Ectodermal cell (in vitro differentiated cells): ENCODE results near the gene DMXL1. TPM values are rescaled to one million over a fixed set of nuclear protein-coding genes. Genes with fewer than 3 reads are reported as not detected.

ENCODE experiments used
- H3K27ac ChIP-seq: 2 replicates; pipeline ENCODE4 v1.7.0; 2013; ENCODE audit warnings: mild to moderate bottlenecking, low read depth, low read length; ENCODE audit not compliant: insufficient read depth, poor library complexity, severe bottlenecking
- H3K27me3 ChIP-seq: 2 replicates; pipeline ENCODE4 v1.7.0; 2013; ENCODE audit warnings: mild to moderate bottlenecking, low read length; ENCODE audit not compliant: insufficient read depth, control insufficient read depth, poor library complexity, severe bottlenecking
- H3K36me3 ChIP-seq: one replicate; pipeline ENCODE4 v1.7.0; 2013; ENCODE audit warnings: low read length; ENCODE audit not compliant: control insufficient read depth, insufficient read depth
- H3K4me1 ChIP-seq: one replicate; pipeline ENCODE4 v1.7.0; 2013; ENCODE audit warnings: low read length; ENCODE audit not compliant: control insufficient read depth, insufficient read depth
- H3K4me3 ChIP-seq: 2 replicates; pipeline ENCODE4 v1.7.0; 2013; ENCODE audit warnings: low read depth, low read length, control low read depth; ENCODE audit not compliant: insufficient read depth
- H3K9me3 ChIP-seq: 2 replicates; pipeline ENCODE4 v1.7.0; 2013; ENCODE audit warnings: mild to moderate bottlenecking, low read length, moderate library complexity; ENCODE audit not compliant: control insufficient read depth
- WGBS, 2 experiments: methylation state at CpG; one replicate each; pipeline ENCODE4 v1.1.7; 2013; ENCODE audit warnings: missing lambda C conversion rate in 2 of 2; 5-methylcytosine and 5-hydroxymethylcytosine counted together
- polyA plus RNA-seq, 4 experiments: library from polyadenylated mRNA; stranded (reverse); fragments of 50-300 nt; gene quantifications; one replicate each; pipeline ENCODE4 v1.2.3, GENCODE V29; 2013

DMXL1 gene
- 20.6 TPM for polyA plus RNA-seq (2013, experiment 1 of 4)
- polyA plus RNA-seq (2013, experiment 2 of 4): 19.9 TPM
- polyA plus RNA-seq (2013, experiment 3 of 4): 14.6 TPM
- polyA plus RNA-seq (2013, experiment 4 of 4): 18.8 TPM

GRCh38 chr5:119070828-119071560 lies at the start of gene DMXL1:
Gene DMXL1, plus strand, starts transcription at chr5:119071087. Its CDS starts 483 bp downstream, at chr5:119071570.
- Histone ChIP-seq H3K4me3 (peak within 1 kb of the TSS; percentile 93), H3K4me1 (no peaks in the 10 kb centered on the region), H3K9me3 (no peaks in the 10 kb centered on the region), H3K36me3 (no peaks in the 10 kb centered on the region), H3K27me3 (no peaks in the 10 kb centered on the region), H3K27ac (peak within 1 kb of the TSS; percentile 89)
- WGBS, 2 experiments: 0% methylated on average over 68 of the region's 68 CpGs

- Histone ChIP-seq H3K36me3 (no peaks in the 10 kb centered on the region), H3K4me3 (no peak overlapping the region), H3K4me1 (no peaks in the 10 kb centered on the region), H3K9me3 (no peaks in the 10 kb centered on the region), H3K27me3 (no peaks in the 10 kb centered on the region), H3K27ac (no peak overlapping the region)
- WGBS, 2 experiments: 93 to 94% methylated on average over 3 of the region's 3 CpGs
Observed at GRCh38 chr5:119021149-119021732, 49.6 kb upstream of the DMXL1 start.

- Histone ChIP-seq H3K27me3 (no peaks in the 10 kb centered on the region), H3K4me3 (no peak overlapping the region), H3K27ac (no peak overlapping the region), H3K9me3 (no peaks in the 10 kb centered on the region), H3K4me1 (no peaks in the 10 kb centered on the region), H3K36me3 (no peaks in the 10 kb centered on the region)
- WGBS, 2 experiments: 74 to 77% methylated on average over 4 to 5 of the region's 5 CpGs
Observed at GRCh38 chr5:119022017-119022745, 48.7 kb upstream of the DMXL1 start.

- Histone ChIP-seq H3K9me3 (no peaks in the 10 kb centered on the region), H3K27me3 (no peaks in the 10 kb centered on the region), H3K27ac (no peak overlapping the region), H3K4me1 (no peaks in the 10 kb centered on the region), H3K36me3 (no peaks in the 10 kb centered on the region), H3K4me3 (no peak overlapping the region)
- WGBS, 2 experiments: 92 to 94% methylated on average over 1 of the region's 1 CpG
Observed at GRCh38 chr5:119022773-119023172, 48.1 kb upstream of the DMXL1 start.

- Histone ChIP-seq H3K27ac (no peak overlapping the region), H3K27me3 (no peaks in the 10 kb centered on the region), H3K4me1 (no peaks in the 10 kb centered on the region), H3K9me3 (no peaks in the 10 kb centered on the region), H3K4me3 (no peak overlapping the region), H3K36me3 (no peaks in the 10 kb centered on the region)
- 95 to 96% methylated on average over 5 of the region's 5 CpGs for WGBS, 2 experiments
Observed at GRCh38 chr5:119028575-119028974, 42.3 kb upstream of the DMXL1 start.

GRCh38 chr5:119031011-119031886 lies 39.6 kb upstream of the DMXL1 start:
- H3K36me3 ChIP-seq: no peaks in the 10 kb centered on the region
- no peak overlapping the region for H3K4me3 ChIP-seq
- no peaks in the 10 kb centered on the region for H3K9me3 ChIP-seq
- 80 to 83% methylated on average over 5 of the region's 5 CpGs for WGBS, 2 experiments
- no peak overlapping the region for H3K27ac ChIP-seq
- no peaks in the 10 kb centered on the region for H3K4me1 ChIP-seq
- H3K27me3 ChIP-seq: no peaks in the 10 kb centered on the region

GRCh38 chr5:119031905-119032304 lies 39.0 kb upstream of the DMXL1 start:
- H3K9me3 ChIP-seq: no peaks in the 10 kb centered on the region
- H3K4me3 ChIP-seq: no peak overlapping the region
- no peak overlapping the region for H3K27ac ChIP-seq
- WGBS, 2 experiments: 80 to 83% methylated on average over 4 of the region's 4 CpGs
- H3K4me1 ChIP-seq: no peaks in the 10 kb centered on the region
- H3K36me3 ChIP-seq: no peaks in the 10 kb centered on the region
- H3K27me3 ChIP-seq: no peaks in the 10 kb centered on the region

- WGBS, 2 experiments: 83 to 98% methylated on average over 2 to 3 of the region's 3 CpGs
- no peak overlapping the region for H3K4me3 ChIP-seq
- H3K27ac ChIP-seq: no peak overlapping the region
- no peaks in the 10 kb centered on the region for H3K36me3 ChIP-seq
- H3K4me1 ChIP-seq: no peaks in the 10 kb centered on the region
- no peaks in the 10 kb centered on the region for H3K9me3 ChIP-seq
- H3K27me3 ChIP-seq: no peaks in the 10 kb centered on the region
Observed at GRCh38 chr5:119032656-119033055, 38.2 kb upstream of the DMXL1 start.

GRCh38 chr5:119033135-119033534 lies 37.8 kb upstream of the DMXL1 start:
- 46 to 50% methylated on average over 3 of the region's 3 CpGs for WGBS, 2 experiments
- no peaks in the 10 kb centered on the region for H3K36me3 ChIP-seq
- H3K4me1 ChIP-seq: no peaks in the 10 kb centered on the region
- H3K9me3 ChIP-seq: no peaks in the 10 kb centered on the region
- no peak overlapping the region for H3K4me3 ChIP-seq
- H3K27ac ChIP-seq: no peak overlapping the region
- no peaks in the 10 kb centered on the region for H3K27me3 ChIP-seq
